GM19468 (cell line): ENCODE measurements around the gene METAP2.
"Not testable (repeated sequence)": the region's sequence is repeated elsewhere in the genome, so short reads cannot be mapped to it uniquely, and the experiment has no call there.

Experiments used
- ATAC-seq: cut with Tn5 transposase; IDR thresholded peaks from one replicate; pipeline ENCODE4 v1.9.1; 2021; ENCODE audit warnings: mild to moderate bottlenecking, moderate library complexity, moderate number of reproducible peaks; ENCODE audit not compliant: unreplicated experiment; ENCODE audit errors: extremely low read depth

METAP2 gene

GRCh38 chr12:95473884-95474659 lies at the start of gene METAP2:
Gene METAP2, plus strand, starts transcription at chr12:95474152. Its CDS starts 28 bp downstream, at chr12:95474180.
- peak; percentile 91 for ATAC-seq

GRCh38 chr12:95424271-95424994 lies 49.5 kb upstream of the METAP2 start:
- ATAC-seq = no peak

GRCh38 chr12:95429172-95429510 lies 44.8 kb upstream of the METAP2 start:
- ATAC-seq = no peak

GRCh38 chr12:95431120-95431519 lies 42.8 kb upstream of the METAP2 start:
- no peak for ATAC-seq

GRCh38 chr12:95435355-95435754 lies 38.6 kb upstream of the METAP2 start:
- no peak for ATAC-seq

GRCh38 chr12:95437565-95437964 lies 36.4 kb upstream of the METAP2 start:
- no peak for ATAC-seq

- no peak for ATAC-seq
Measured at GRCh38 chr12:95439461-95440230, 34.3 kb upstream of the METAP2 start.

- ATAC-seq = no peak
Measured at GRCh38 chr12:95440401-95440800, 33.6 kb upstream of the METAP2 start.

- ATAC-seq = no peak
Measured at GRCh38 chr12:95443459-95443858, 30.5 kb upstream of the METAP2 start.

- not testable (repeated sequence) for ATAC-seq
Measured at GRCh38 chr12:95445099-95445498, 28.9 kb upstream of the METAP2 start.

- no peak for ATAC-seq
Measured at GRCh38 chr12:95445884-95446505, 28.0 kb upstream of the METAP2 start.

- ATAC-seq = no peak
Measured at GRCh38 chr12:95446506-95446900, 27.4 kb upstream of the METAP2 start.

GRCh38 chr12:95449656-95450055 lies 24.3 kb upstream of the METAP2 start:
- not testable (repeated sequence) for ATAC-seq

GRCh38 chr12:95452501-95452900 lies 21.5 kb upstream of the METAP2 start:
- not testable (repeated sequence) for ATAC-seq

- not testable (repeated sequence) for ATAC-seq
Measured at GRCh38 chr12:95453881-95454280, 20.1 kb upstream of the METAP2 start.

GRCh38 chr12:95454780-95455215 lies 19.2 kb upstream of the METAP2 start:
- ATAC-seq = not testable (repeated sequence)

GRCh38 chr12:95457605-95458004 lies 16.3 kb upstream of the METAP2 start:
- ATAC-seq = not testable (repeated sequence)

- no peak for ATAC-seq
Measured at GRCh38 chr12:95458761-95459160, 15.2 kb upstream of the METAP2 start.

GRCh38 chr12:95459310-95459709 lies 14.6 kb upstream of the METAP2 start:
- no peak for ATAC-seq

GRCh38 chr12:95460105-95460504 lies 13.8 kb upstream of the METAP2 start:
- no peak for ATAC-seq
